ACHN (cell line): ENCODE results near the gene FIS1.
"Not testable (repeated sequence)": the region's sequence is repeated elsewhere in the genome, so short reads cannot be mapped to it uniquely, and the experiment has no call there.

Source experiments
- DNase-seq: peaks from one replicate; pipeline ENCODE4 v3.0.0-alpha.2; 2015
- in situ Hi-C: cut with HindIII; loops from 2 replicates; pipeline ENCODE4 v1.10.0; 2017; ENCODE audit warnings: low sequenced_read_pairs, low pct_ligation_motif_present, low pct_unique_long_range_greater_than_20kb

Gene FIS1

GRCh38 chr7:101244375-101245146, at the start of gene FIS1:
TSS of gene FIS1 (minus strand) at chr7:101245081. CDS start at chr7:101245004, 77 bp downstream.
- peak; percentile 96 for DNase-seq
- in situ Hi-C loops, result no loop called here

- in situ Hi-C loops, result no loop called here
- DNase-seq, result no peak
Observed at GRCh38 chr7:101294039-101294831, 49.4 kb upstream of the FIS1 start.

- DNase-seq, in situ Hi-C loops: not testable (repeated sequence)
Observed at GRCh38 chr7:101293069-101294021, 48.5 kb upstream of the FIS1 start.

- DNase-seq, in situ Hi-C loops: not testable (repeated sequence)
Observed at GRCh38 chr7:101292566-101292965, 47.7 kb upstream of the FIS1 start.

GRCh38 chr7:101290186-101291037, 45.5 kb upstream of the FIS1 start:
- DNase-seq, result peak; percentile 40
- in situ Hi-C loops, result not testable (repeated sequence)

GRCh38 chr7:101289687-101290086, 44.8 kb upstream of the FIS1 start:
- in situ Hi-C loops, DNase-seq: not testable (repeated sequence)

GRCh38 chr7:101288439-101288838, 43.6 kb upstream of the FIS1 start:
- DNase-seq, result no peak
- in situ Hi-C loops, result no loop called here

- in situ Hi-C loops, result no loop called here
- no peak for DNase-seq
Observed at GRCh38 chr7:101287032-101287431, 42.2 kb upstream of the FIS1 start.

GRCh38 chr7:101285880-101286279, 41.0 kb upstream of the FIS1 start:
- in situ Hi-C loops, DNase-seq: not testable (repeated sequence)

- in situ Hi-C loops, result no loop called here
- DNase-seq, result no peak
Observed at GRCh38 chr7:101285171-101285570, 40.3 kb upstream of the FIS1 start.

GRCh38 chr7:101280912-101281311, 36.0 kb upstream of the FIS1 start:
- in situ Hi-C loops, DNase-seq: not testable (repeated sequence)

- in situ Hi-C loops, result no loop called here
- no peak for DNase-seq
Observed at GRCh38 chr7:101278461-101279292, 33.8 kb upstream of the FIS1 start.

- no peak for DNase-seq
- in situ Hi-C loops, result no loop called here
Observed at GRCh38 chr7:101277155-101277554, 32.3 kb upstream of the FIS1 start.

- no peak for DNase-seq
- in situ Hi-C loops, result no loop called here
Observed at GRCh38 chr7:101273206-101273605, 28.3 kb upstream of the FIS1 start.

GRCh38 chr7:101271021-101271420, 26.1 kb upstream of the FIS1 start:
- no peak for DNase-seq
- in situ Hi-C loops, result no loop called here

- in situ Hi-C loops, result no loop called here
- no peak for DNase-seq
Observed at GRCh38 chr7:101269664-101270063, 24.8 kb upstream of the FIS1 start.
